Activated T-helper 2 cell treated with anti-CD3 and anti-CD28 coated beads, Interferon-gamma antibody, Interleukin-2, Interleukin-4, amounts not matched to agents 10 μg/mL and 5 μg/mL and 100 μg/mL, durations not matched to agents 14 hours and 24 hours and 36 hours (primary cell): Measurements from ENCODE around the gene ATXN7L1. TPM values are rescaled to one million over a fixed set of nuclear protein-coding genes. Genes with fewer than 3 reads are reported as not detected.

Experiments
- DNase-seq: peaks from one replicate; pipeline ENCODE4 v3.0.0; 2021; ENCODE audit warnings: low spot score
- H3K27ac Mint-ChIP-seq: one replicate; pipeline ENCODE4 v1.8.0; 2021; ENCODE audit warnings: mixed read lengths
- H3K27me3 Mint-ChIP-seq: one replicate; pipeline ENCODE4 v1.8.0; 2021; ENCODE audit warnings: low read depth, mixed read lengths
- H3K36me3 Mint-ChIP-seq: one replicate; pipeline ENCODE4 v1.8.0; 2021; ENCODE audit warnings: low read depth, mixed read lengths
- H3K4me1 Mint-ChIP-seq: one replicate; pipeline ENCODE4 v1.8.0; 2021; ENCODE audit warnings: low read depth, mixed read lengths
- H3K4me3 Mint-ChIP-seq: one replicate; pipeline ENCODE4 v1.8.0; 2021; ENCODE audit warnings: low read depth, mild to moderate bottlenecking, moderate library complexity, mixed read lengths
- H3K9me3 Mint-ChIP-seq: one replicate; pipeline ENCODE4 v1.8.0; 2021; ENCODE audit warnings: mixed read lengths
- intact Hi-C: fragments of 100-400 bp; cut with micrococcal nuclease; formaldehyde crosslinking; loops from one replicate; pipeline ENCODE4 v1.15.1; 2023
- total RNA-seq: library from RNA; stranded (reverse); gene quantifications from 2 replicates; pipeline ENCODE4 v1.2.3, GENCODE V29; 2022

The ATXN7L1 gene
- total RNA-seq, 1 donor from 2014 or later: 12.4 TPM

GRCh38 chr7:105680505-105681187 is 195.8 kb downstream of the ATXN7L1 start:
- peaks cover 42% of the 10 kb centered on the region for H3K4me1 Mint-ChIP-seq
- H3K9me3 Mint-ChIP-seq: no peaks in the 10 kb centered on the region
- DNase-seq: no peak
- H3K36me3 Mint-ChIP-seq: peaks cover 7% of the 10 kb centered on the region
- intact Hi-C loops: no loop called here
- H3K4me3 Mint-ChIP-seq: no peak overlapping the region
- no peaks in the 10 kb centered on the region for H3K27me3 Mint-ChIP-seq
- H3K27ac Mint-ChIP-seq: no peak overlapping the region

GRCh38 chr7:105678811-105679495 is 197.4 kb downstream of the ATXN7L1 start:
- DNase-seq: peak; percentile 19
- Mint-ChIP-seq H3K4me3 (peak overlapping the region; percentile 89), H3K9me3 (no peaks in the 10 kb centered on the region), H3K36me3 (peaks cover 9% of the 10 kb centered on the region), H3K27ac (peak overlapping the region; percentile 94), H3K4me1 (peaks cover 57% of the 10 kb centered on the region), H3K27me3 (no peaks in the 10 kb centered on the region)
- intact Hi-C loops: loop anchor here (1.0 to 5.0 kb wide), 4 partner anchors 12 to 198 kb away; partner anchors contain the start of gene ATXN7L1

- peak overlapping the region; percentile 89 for H3K4me3 Mint-ChIP-seq
- intact Hi-C loops: loop anchor here (5.0 kb wide), 3 partner anchors 89 to 199 kb away; partner anchors contain the start of gene ATXN7L1
- H3K27me3 Mint-ChIP-seq: no peaks in the 10 kb centered on the region
- H3K36me3 Mint-ChIP-seq: peaks cover 9% of the 10 kb centered on the region
- peak; percentile 64 for DNase-seq
- no peaks in the 10 kb centered on the region for H3K9me3 Mint-ChIP-seq
- H3K27ac Mint-ChIP-seq: peak overlapping the region; percentile 94
- H3K4me1 Mint-ChIP-seq: peaks cover 63% of the 10 kb centered on the region
These were observed 198.4 kb downstream of the ATXN7L1 start for GRCh38 chr7:105677817-105678573.

GRCh38 chr7:105677410-105677730 is 199.0 kb downstream of the ATXN7L1 start:
- intact Hi-C loops: loop anchor here (5.0 kb wide), 3 partner anchors 90 to 200 kb away; partner anchors contain the start of gene ATXN7L1
- peaks cover 59% of the 10 kb centered on the region for H3K4me1 Mint-ChIP-seq

GRCh38 chr7:105675934-105676371 is 200.4 kb downstream of the ATXN7L1 start:
- Mint-ChIP-seq H3K4me3 (peak overlapping the region; percentile 39), H3K9me3 (no peaks in the 10 kb centered on the region), H3K27ac (peak overlapping the region; percentile 74), H3K4me1 (peaks cover 59% of the 10 kb centered on the region), H3K36me3 (peaks cover 13% of the 10 kb centered on the region), H3K27me3 (no peaks in the 10 kb centered on the region)
- intact Hi-C loops: loop anchor here (5.0 kb wide), 3 partner anchors 91 to 201 kb away; partner anchors contain the start of gene ATXN7L1
- DNase-seq: peak; percentile 27

More at GRCh38 chr7:105677410-105677730, 199.0 kb downstream of the ATXN7L1 start:
- peak overlapping the region; percentile 89 for H3K4me3 Mint-ChIP-seq
- H3K36me3 Mint-ChIP-seq: peaks cover 9% of the 10 kb centered on the region
- H3K9me3 Mint-ChIP-seq: no peaks in the 10 kb centered on the region
- peak overlapping the region; percentile 94 for H3K27ac Mint-ChIP-seq
- DNase-seq: no peak
- H3K27me3 Mint-ChIP-seq: no peaks in the 10 kb centered on the region

GRCh38 chr7:105674200-105674920 is 202.0 kb downstream of the ATXN7L1 start:
- Mint-ChIP-seq H3K27ac (peak overlapping the region; percentile 66), H3K4me1 (peaks cover 56% of the 10 kb centered on the region), H3K4me3 (no peak overlapping the region), H3K27me3 (no peaks in the 10 kb centered on the region), H3K36me3 (peaks cover 13% of the 10 kb centered on the region), H3K9me3 (no peaks in the 10 kb centered on the region)
- intact Hi-C loops: no loop called here
- no peak for DNase-seq

- no peaks in the 10 kb centered on the region for H3K27me3 Mint-ChIP-seq
- no peak overlapping the region for H3K4me3 Mint-ChIP-seq
- DNase-seq: no peak
- no peak overlapping the region for H3K27ac Mint-ChIP-seq
- no peaks in the 10 kb centered on the region for H3K9me3 Mint-ChIP-seq
- peaks cover 48% of the 10 kb centered on the region for H3K4me1 Mint-ChIP-seq
- H3K36me3 Mint-ChIP-seq: peaks cover 13% of the 10 kb centered on the region
- intact Hi-C loops: no loop called here
These were observed 202.9 kb downstream of the ATXN7L1 start for GRCh38 chr7:105673367-105674084.

GRCh38 chr7:105672801-105673200 is 203.6 kb downstream of the ATXN7L1 start:
- H3K9me3 Mint-ChIP-seq: no peaks in the 10 kb centered on the region
- intact Hi-C loops: no loop called here
- no peak overlapping the region for H3K27ac Mint-ChIP-seq
- no peak for DNase-seq
- H3K4me3 Mint-ChIP-seq: no peak overlapping the region
- peaks cover 42% of the 10 kb centered on the region for H3K4me1 Mint-ChIP-seq
- no peaks in the 10 kb centered on the region for H3K27me3 Mint-ChIP-seq
- peaks cover 12% of the 10 kb centered on the region for H3K36me3 Mint-ChIP-seq

GRCh38 chr7:105666324-105666723 is 210.1 kb downstream of the ATXN7L1 start:
- Mint-ChIP-seq H3K4me3 (no peak overlapping the region), H3K36me3 (peaks cover 24% of the 10 kb centered on the region), H3K27me3 (no peaks in the 10 kb centered on the region), H3K9me3 (no peaks in the 10 kb centered on the region), H3K27ac (no peak overlapping the region), H3K4me1 (no peaks in the 10 kb centered on the region)
- DNase-seq: no peak
- intact Hi-C loops: no loop called here

GRCh38 chr7:105665684-105666083 is 210.7 kb downstream of the ATXN7L1 start:
- intact Hi-C loops: no loop called here
- peaks cover 28% of the 10 kb centered on the region for H3K36me3 Mint-ChIP-seq
- no peak overlapping the region for H3K4me3 Mint-ChIP-seq
- H3K4me1 Mint-ChIP-seq: no peaks in the 10 kb centered on the region
- H3K27ac Mint-ChIP-seq: no peak overlapping the region
- no peaks in the 10 kb centered on the region for H3K9me3 Mint-ChIP-seq
- no peaks in the 10 kb centered on the region for H3K27me3 Mint-ChIP-seq
- DNase-seq: no peak

- H3K36me3 Mint-ChIP-seq: peaks cover 32% of the 10 kb centered on the region
These were observed 211.4 kb downstream of the ATXN7L1 start for GRCh38 chr7:105664816-105665525.

More at GRCh38 chr7:105664816-105665525, 211.4 kb downstream of the ATXN7L1 start:
- Mint-ChIP-seq H3K9me3 (no peaks in the 10 kb centered on the region), H3K4me3 (no peak overlapping the region), H3K27me3 (no peaks in the 10 kb centered on the region), H3K27ac (no peak overlapping the region), H3K4me1 (no peaks in the 10 kb centered on the region)
- no peak for DNase-seq
- intact Hi-C loops: no loop called here
